OCI-LY7 (cell line): ENCODE data around the gene IRAK1.

Source experiments
- EZH2phosphoT487 ChIP-seq: fragments of 200-600 bp; sonication (generic); IDR thresholded peaks from 2 replicates; pipeline ENCODE4 v1.6.1; 2018; ENCODE audit warnings: low read depth, borderline replicate concordance, mild to moderate bottlenecking, mixed run types, antibody characterized with exemption, low read length, moderate library complexity, mixed read lengths
- TF ChIP-seq, protein P1 (sequence below): fragments of 200-600 bp; sonication (generic); conservative IDR thresholded peaks from 2 replicates; pipeline ENCODE4 v1.5.1; 2014; ENCODE audit warnings: mild to moderate bottlenecking, antibody characterized with exemption, low read length, moderate library complexity, mixed read lengths

DNA sequence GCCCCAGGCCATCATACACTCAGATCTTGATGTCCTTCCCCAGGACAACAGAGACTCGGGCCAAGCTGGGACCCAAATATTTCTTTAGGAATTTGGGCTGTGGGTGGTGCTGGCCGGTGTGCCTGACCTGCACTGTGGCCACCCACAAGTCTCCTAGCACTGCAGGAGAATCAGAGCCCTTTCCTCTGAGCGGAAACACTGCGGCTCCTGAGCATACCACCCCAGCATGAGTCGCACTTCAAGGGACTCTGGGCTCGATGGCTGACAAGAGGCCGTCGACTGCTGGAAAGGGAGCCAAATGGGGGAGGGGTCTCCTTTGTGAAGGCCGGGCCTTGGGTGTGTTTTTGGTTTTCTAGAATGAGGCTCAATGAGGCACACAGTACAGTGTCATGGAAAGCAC is 13.0 kb upstream of the IRAK1 start:
- TF ChIP-seq, protein P1, sequence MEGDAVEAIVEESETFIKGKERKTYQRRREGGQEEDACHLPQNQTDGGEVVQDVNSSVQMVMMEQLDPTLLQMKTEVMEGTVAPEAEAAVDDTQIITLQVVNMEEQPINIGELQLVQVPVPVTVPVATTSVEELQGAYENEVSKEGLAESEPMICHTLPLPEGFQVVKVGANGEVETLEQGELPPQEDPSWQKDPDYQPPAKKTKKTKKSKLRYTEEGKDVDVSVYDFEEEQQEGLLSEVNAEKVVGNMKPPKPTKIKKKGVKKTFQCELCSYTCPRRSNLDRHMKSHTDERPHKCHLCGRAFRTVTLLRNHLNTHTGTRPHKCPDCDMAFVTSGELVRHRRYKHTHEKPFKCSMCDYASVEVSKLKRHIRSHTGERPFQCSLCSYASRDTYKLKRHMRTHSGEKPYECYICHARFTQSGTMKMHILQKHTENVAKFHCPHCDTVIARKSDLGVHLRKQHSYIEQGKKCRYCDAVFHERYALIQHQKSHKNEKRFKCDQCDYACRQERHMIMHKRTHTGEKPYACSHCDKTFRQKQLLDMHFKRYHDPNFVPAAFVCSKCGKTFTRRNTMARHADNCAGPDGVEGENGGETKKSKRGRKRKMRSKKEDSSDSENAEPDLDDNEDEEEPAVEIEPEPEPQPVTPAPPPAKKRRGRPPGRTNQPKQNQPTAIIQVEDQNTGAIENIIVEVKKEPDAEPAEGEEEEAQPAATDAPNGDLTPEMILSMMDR, result no peak
- no peak for TF ChIP-seq EZH2phosphoT487
